ENCODE data around the gene DPYSL4. TPM values are rescaled to one million over a fixed set of nuclear protein-coding genes. Genes with fewer than 3 reads are reported as not detected.
"Not testable (repeated sequence)": the region's sequence is repeated elsewhere in the genome, so short reads cannot be mapped to it uniquely, and the experiment has no call there.

The DPYSL4 gene
- total RNA-seq, 2 donors from 2014 or later = 0.27 to 0.44 TPM

- Histone ChIP-seq H3K36me3 (no peaks in the 10 kb centered on the region), H3K4me3 (no peak overlapping the region), H3K27ac (no peak overlapping the region), H3K4me1 (no peaks in the 10 kb centered on the region), H3K27me3 (no peaks in the 10 kb centered on the region), H3K9me3 (no peaks in the 10 kb centered on the region), H3K9ac (ENCODE audit: low read depth in 2 of 2, low read length in 2 of 2) (no peak overlapping the region)
- no peak for DNase-seq
- TF ChIP-seq CTCF (IDR thresholded peaks at IDR 0.05) = no peak
- intact Hi-C loops (cut with DNase I) = no loop called here
Measured at GRCh38 chr10:132155723-132156381, 30.9 kb upstream of the DPYSL4 start.

GRCh38 chr10:132156382-132156781 lies 30.4 kb upstream of the DPYSL4 start:
- Histone ChIP-seq H3K36me3 (no peaks in the 10 kb centered on the region), H3K4me3 (no peak overlapping the region), H3K9ac (ENCODE audit: low read depth in 2 of 2, low read length in 2 of 2) (no peak overlapping the region), H3K9me3 (no peaks in the 10 kb centered on the region), H3K27me3 (no peaks in the 10 kb centered on the region), H3K4me1 (no peaks in the 10 kb centered on the region), H3K27ac (no peak overlapping the region)
- intact Hi-C loops (cut with DNase I) = no loop called here
- DNase-seq = no peak
- TF ChIP-seq CTCF (IDR thresholded peaks at IDR 0.05) = no peak

- Histone ChIP-seq H3K4me1 (no peaks in the 10 kb centered on the region), H3K4me3 (no peak overlapping the region), H3K27ac (no peak overlapping the region), H3K27me3 (no peaks in the 10 kb centered on the region), H3K9me3 (no peaks in the 10 kb centered on the region), H3K36me3 (no peaks in the 10 kb centered on the region), H3K9ac (ENCODE audit: low read depth in 2 of 2, low read length in 2 of 2) (no peak overlapping the region)
- TF ChIP-seq CTCF (IDR thresholded peaks at IDR 0.05) = no peak
- no peak for DNase-seq
- intact Hi-C loops (cut with DNase I) = no loop called here
Measured at GRCh38 chr10:132157101-132157500, 29.6 kb upstream of the DPYSL4 start.

GRCh38 chr10:132158122-132158741 lies 28.5 kb upstream of the DPYSL4 start:
- no peak for DNase-seq
- H3K9ac ChIP-seq (ENCODE audit: low read depth in 2 of 2, low read length in 2 of 2) = no peak overlapping the region
- H3K4me1 ChIP-seq = no peaks in the 10 kb centered on the region
- TF ChIP-seq CTCF (IDR thresholded peaks at IDR 0.05) = no peak
- H3K27me3 ChIP-seq = no peaks in the 10 kb centered on the region
- no peak overlapping the region for H3K27ac ChIP-seq
- no peak overlapping the region for H3K4me3 ChIP-seq
- intact Hi-C loops (cut with DNase I) = no loop called here
- no peaks in the 10 kb centered on the region for H3K36me3 ChIP-seq
- no peaks in the 10 kb centered on the region for H3K9me3 ChIP-seq

- Histone ChIP-seq H3K4me3 (no peak overlapping the region), H3K27me3 (no peaks in the 10 kb centered on the region), H3K9ac (ENCODE audit: low read depth in 2 of 2, low read length in 2 of 2) (no peak overlapping the region), H3K36me3 (no peaks in the 10 kb centered on the region), H3K9me3 (no peaks in the 10 kb centered on the region), H3K4me1 (no peaks in the 10 kb centered on the region), H3K27ac (no peak overlapping the region)
- intact Hi-C loops (cut with DNase I) = no loop called here
- no peak for DNase-seq
- no peak for TF ChIP-seq CTCF (IDR thresholded peaks at IDR 0.05)
Measured at GRCh38 chr10:132158823-132159222, 27.9 kb upstream of the DPYSL4 start.

GRCh38 chr10:132159302-132160230 lies 27.2 kb upstream of the DPYSL4 start:
- H3K27ac ChIP-seq; H3K9me3 ChIP-seq; H3K36me3 ChIP-seq; intact Hi-C loops (cut with DNase I); DNase-seq; H3K4me3 ChIP-seq; H3K9ac ChIP-seq (ENCODE audit: low read depth in 2 of 2, low read length in 2 of 2); H3K4me1 ChIP-seq; H3K27me3 ChIP-seq: not testable (repeated sequence)

GRCh38 chr10:132160231-132160630 lies 26.5 kb upstream of the DPYSL4 start:
- intact Hi-C loops (cut with DNase I); H3K27me3 ChIP-seq; H3K9ac ChIP-seq (ENCODE audit: low read depth in 2 of 2, low read length in 2 of 2); DNase-seq; H3K4me3 ChIP-seq; H3K9me3 ChIP-seq; H3K36me3 ChIP-seq; H3K4me1 ChIP-seq; H3K27ac ChIP-seq: not testable (repeated sequence)

Data from colonic mucosa (tissue), 4 donors.